ENCODE measurements around the gene NME3. TPM values are rescaled to one million over a fixed set of nuclear protein-coding genes. Genes with fewer than 3 reads are reported as not detected.
A peak's percentile ranks its signal among the peaks of the same experiment; 100 is the strongest.

The NME3 gene
- total RNA-seq, 1 donor from 2014 or later, result 53.8 TPM

GRCh38 chr16:1759511-1759910 lies 11.8 kb downstream of the NME3 start:
- Mint-ChIP-seq H3K27me3 (ENCODE audit: low read depth) (no peaks in the 10 kb centered on the region), H3K4me3 (ENCODE audit: unreplicated experiment) (no peak overlapping the region), H3K4me1 (ENCODE audit: low read depth) (no peaks in the 10 kb centered on the region), H3K27ac (ENCODE audit: unreplicated experiment) (no peak overlapping the region), H3K36me3 (ENCODE audit: low read depth) (peaks cover 13% of the 10 kb centered on the region), H3K9me3 (ENCODE audit: low read depth) (no peaks in the 10 kb centered on the region)
- no peak for TF ChIP-seq CTCF (IDR thresholded peaks at IDR 0.05)
- no peak for DNase-seq (ENCODE audit: low spot score)

- Mint-ChIP-seq H3K4me3 (ENCODE audit: unreplicated experiment) (no peak overlapping the region), H3K27me3 (ENCODE audit: low read depth) (no peaks in the 10 kb centered on the region)
Measured at GRCh38 chr16:1758923-1759322, 12.4 kb downstream of the NME3 start.

GRCh38 chr16:1757714-1758461 lies 13.5 kb downstream of the NME3 start:
- H3K4me1 Mint-ChIP-seq (ENCODE audit: low read depth), result no peaks in the 10 kb centered on the region
- H3K36me3 Mint-ChIP-seq (ENCODE audit: low read depth), result peaks cover 14% of the 10 kb centered on the region
- DNase-seq (ENCODE audit: low spot score), result no peak
- no peaks in the 10 kb centered on the region for H3K27me3 Mint-ChIP-seq (ENCODE audit: low read depth)
- no peak overlapping the region for H3K27ac Mint-ChIP-seq (ENCODE audit: unreplicated experiment)
- H3K4me3 Mint-ChIP-seq (ENCODE audit: unreplicated experiment), result no peak overlapping the region
- no peak for TF ChIP-seq CTCF (IDR thresholded peaks at IDR 0.05)
- H3K9me3 Mint-ChIP-seq (ENCODE audit: low read depth), result no peaks in the 10 kb centered on the region

More at GRCh38 chr16:1758923-1759322, 12.4 kb downstream of the NME3 start:
- H3K4me1 Mint-ChIP-seq (ENCODE audit: low read depth), result no peaks in the 10 kb centered on the region
- TF ChIP-seq CTCF (IDR thresholded peaks at IDR 0.05), result no peak
- H3K9me3 Mint-ChIP-seq (ENCODE audit: low read depth), result no peaks in the 10 kb centered on the region
- no peak for DNase-seq (ENCODE audit: low spot score)
- peaks cover 13% of the 10 kb centered on the region for H3K36me3 Mint-ChIP-seq (ENCODE audit: low read depth)
- no peak overlapping the region for H3K27ac Mint-ChIP-seq (ENCODE audit: unreplicated experiment)

GRCh38 chr16:1754204-1754603 lies 17.1 kb downstream of the NME3 start:
- peaks cover 15% of the 10 kb centered on the region for H3K36me3 Mint-ChIP-seq (ENCODE audit: low read depth)
- no peak for TF ChIP-seq CTCF (IDR thresholded peaks at IDR 0.05)
- no peaks in the 10 kb centered on the region for H3K9me3 Mint-ChIP-seq (ENCODE audit: low read depth)
- no peaks in the 10 kb centered on the region for H3K27me3 Mint-ChIP-seq (ENCODE audit: low read depth)
- H3K27ac Mint-ChIP-seq (ENCODE audit: unreplicated experiment), result no peak overlapping the region
- H3K4me1 Mint-ChIP-seq (ENCODE audit: low read depth), result no peaks in the 10 kb centered on the region
- no peak for DNase-seq (ENCODE audit: low spot score)
- H3K4me3 Mint-ChIP-seq (ENCODE audit: unreplicated experiment), result no peak overlapping the region

GRCh38 chr16:1752853-1753252 lies 18.5 kb downstream of the NME3 start:
- H3K4me1 Mint-ChIP-seq (ENCODE audit: low read depth), result no peaks in the 10 kb centered on the region
- no peak for DNase-seq (ENCODE audit: low spot score)
- H3K9me3 Mint-ChIP-seq (ENCODE audit: low read depth), result no peaks in the 10 kb centered on the region
- H3K4me3 Mint-ChIP-seq (ENCODE audit: unreplicated experiment), result no peak overlapping the region
- no peak for TF ChIP-seq CTCF (IDR thresholded peaks at IDR 0.05)
- H3K36me3 Mint-ChIP-seq (ENCODE audit: low read depth), result peaks cover 19% of the 10 kb centered on the region
- H3K27ac Mint-ChIP-seq (ENCODE audit: unreplicated experiment), result peak overlapping the region; percentile 17
- H3K27me3 Mint-ChIP-seq (ENCODE audit: low read depth), result no peaks in the 10 kb centered on the region
